ENCODE results near the gene DHRSX.
"Not testable (repeated sequence)": the region's sequence is repeated elsewhere in the genome, so short reads cannot be mapped to it uniquely, and the experiment has no call there.

GRCh38 chrX:2312061-2312591 is 188.7 kb downstream of the DHRSX start:
- not testable (repeated sequence) for TF ChIP-seq CTCF (IDR thresholded peaks at IDR 0.05; ENCODE audit: insufficient read depth, low read length, poor library complexity, severe bottlenecking); EZH2phosphoT487 (conservative IDR thresholded peaks at IDR 0.05; ENCODE audit: low read length)

All from SU-DHL-6 (cell line).